IMR-90 (cell line): ENCODE data around the gene ZDHHC18. TPM values are rescaled to one million over a fixed set of nuclear protein-coding genes. Genes with fewer than 3 reads are reported as not detected.
A peak's percentile ranks its signal among the peaks of the same experiment; 100 is the strongest.

Experiments used
- ATAC-seq: fragments of 200-7000 bp; cut with Tn5 transposase; 2 replicates; pipeline ENCODE4 v1.9.1; 2020; ENCODE audit warnings: low read depth, mild to moderate bottlenecking, moderate library complexity
- BruUV-seq: library from RNA; stranded (reverse); fragments of 400-500 nt; replicated peaks from 2 replicates; lab custom pipeline; 2021; lab: Mats Ljungman, UMichigan
- CTCF ChIA-PET: fragments of 300-600 bp; formaldehyde crosslinking; extraction: SDS; loops from one replicate; lab custom pipeline; 2021; ENCODE audit warnings: antibody characterized with exemption; lab: Yijun Ruan, JAX
- POLR2A ChIA-PET: fragments of 300-600 bp; sonication (Branson Sonifier 250); formaldehyde crosslinking; loops from one replicate; lab custom pipeline; 2022; ENCODE audit warnings: antibody characterized with exemption; ENCODE audit not compliant: unreplicated experiment; lab: Charles Lee
- DNase-seq: peaks from one replicate; pipeline ENCODE4 v3.0.0; 2013
- H2AFZ ChIP-seq: replicated peaks from 2 replicates; pipeline ENCODE3; 2013; ENCODE audit warnings: low read length, mild to moderate bottlenecking; ENCODE audit not compliant: poor library complexity
- H2AK5ac ChIP-seq: 2 replicates; pipeline ENCODE4 v1.6.1; 2013; ENCODE audit warnings: low read depth, low read length, inconsistent platforms
- H2AK9ac ChIP-seq: replicated peaks from 2 replicates; pipeline ENCODE3; 2013; ENCODE audit warnings: mild to moderate bottlenecking, low read depth, low read length, moderate library complexity; ENCODE audit not compliant: poor library complexity
- H2BK120ac ChIP-seq: 2 replicates; pipeline ENCODE4 v1.6.1; 2013; ENCODE audit warnings: low read depth, low read length, inconsistent platforms
- H2BK15ac ChIP-seq: 3 replicates; pipeline ENCODE4 v1.6.1; 2013; ENCODE audit warnings: low read depth, low read length, inconsistent platforms
- H2BK20ac ChIP-seq: 2 replicates; pipeline ENCODE4 v1.6.1; 2013; ENCODE audit warnings: low read depth, mild to moderate bottlenecking, inconsistent platforms, low read length, moderate library complexity
- H2BK5ac ChIP-seq: 2 replicates; pipeline ENCODE4 v1.6.1; 2013; ENCODE audit warnings: mild to moderate bottlenecking, low read depth, low read length, inconsistent platforms; ENCODE audit not compliant: poor library complexity, severe bottlenecking
- H3K14ac ChIP-seq: replicated peaks from 2 replicates; pipeline ENCODE4 v1.6.1; 2013; ENCODE audit warnings: low read depth, low read length, inconsistent platforms
- H3K18ac ChIP-seq: 2 replicates; pipeline ENCODE4 v1.6.1; 2013; ENCODE audit warnings: low read depth, low read length, control low read depth
- H3K23ac ChIP-seq: 2 replicates; pipeline ENCODE4 v1.6.1; 2013; ENCODE audit warnings: low read depth, low read length, inconsistent platforms
- H3K27ac ChIP-seq: 2 replicates; pipeline ENCODE4 v1.5.1; 2013; ENCODE audit warnings: mild to moderate bottlenecking, control low read depth, low read length; ENCODE audit not compliant: insufficient read depth
- H3K27me3 ChIP-seq: 2 replicates; pipeline ENCODE4 v1.6.1; 2013; ENCODE audit warnings: low read length; ENCODE audit not compliant: control insufficient read depth, insufficient read depth
- H3K36me3 ChIP-seq: 2 replicates; pipeline ENCODE4 v1.6.1; 2013; ENCODE audit warnings: low read length, mixed read lengths; ENCODE audit not compliant: control insufficient read depth, insufficient read depth
- H3K4ac ChIP-seq: 2 replicates; pipeline ENCODE4 v1.6.1; 2013; ENCODE audit warnings: low read depth, low read length, inconsistent platforms
- H3K4me1 ChIP-seq: 2 replicates; pipeline ENCODE4 v1.6.1; 2013; ENCODE audit warnings: low read length, mixed read lengths; ENCODE audit not compliant: control insufficient read depth, insufficient read depth
- H3K4me2 ChIP-seq: 2 replicates; pipeline ENCODE4 v1.6.1; 2013; ENCODE audit warnings: low read depth, mild to moderate bottlenecking, control low read depth, low read length, moderate library complexity
- H3K4me3 ChIP-seq: 2 replicates; pipeline ENCODE4 v1.5.1; 2013; ENCODE audit warnings: low read depth, mild to moderate bottlenecking, control low read depth, low read length, moderate library complexity; ENCODE audit not compliant: insufficient read depth
- H3K56ac ChIP-seq: 2 replicates; pipeline ENCODE4 v1.6.1; 2013; ENCODE audit warnings: low read length, inconsistent platforms; ENCODE audit not compliant: insufficient read depth; ENCODE audit errors: extremely low read depth
- H3K79me1 ChIP-seq, 2 experiments: 2 replicates each; pipeline ENCODE4 v1.6.1; 2013; ENCODE audit warnings: low read length in 2 of 2, inconsistent platforms in 1 of 2, low read depth in 1 of 2
- H3K9ac ChIP-seq: 2 replicates; pipeline ENCODE4 v1.6.1; 2013; ENCODE audit warnings: low read depth, low read length, control low read depth
- H3K9me1 ChIP-seq: 2 replicates; pipeline ENCODE4 v1.6.1; 2013; ENCODE audit warnings: low read length, inconsistent platforms; ENCODE audit not compliant: insufficient read depth
- H3K9me3 ChIP-seq: 2 replicates; pipeline ENCODE4 v1.6.1; 2013; ENCODE audit warnings: low read length; ENCODE audit not compliant: control insufficient read depth, insufficient read depth
- H4K20me1 ChIP-seq: 2 replicates; pipeline ENCODE4 v1.6.1; 2013; ENCODE audit warnings: low read length, inconsistent platforms; ENCODE audit not compliant: insufficient read depth
- H4K5ac ChIP-seq: 2 replicates; pipeline ENCODE4 v1.6.1; 2013; ENCODE audit warnings: mild to moderate bottlenecking, low read depth, low read length, control low read depth
- H4K8ac ChIP-seq, 2 experiments: 2 replicates each; pipeline ENCODE4 v1.6.1; 2013; ENCODE audit warnings: low read depth in 2 of 2, low read length in 2 of 2, control low read depth in 1 of 2, inconsistent platforms in 1 of 2
- H4K91ac ChIP-seq: 2 replicates; pipeline ENCODE4 v1.6.1; 2013; ENCODE audit warnings: low read depth, low read length, inconsistent platforms; ENCODE audit not compliant: insufficient read depth
- BHLHE40 ChIP-seq: fragments of 150-350 bp; IDR thresholded peaks from 2 replicates; pipeline ENCODE4 v1.6.1; 2016; ENCODE audit warnings: mild to moderate bottlenecking, low read depth, low read length
- CEBPB ChIP-seq: IDR thresholded peaks from 2 replicates; pipeline ENCODE4 v1.6.1; 2012; ENCODE audit warnings: low read depth, low read length, improper control_type of control experiment
- CHD1 ChIP-seq: IDR thresholded peaks from 2 replicates; pipeline ENCODE4 v1.6.1; 2012; ENCODE audit warnings: low read depth, low read length, improper control_type of control experiment
- CTCF ChIP-seq: conservative IDR thresholded peaks from 2 replicates; pipeline ENCODE4 v1.5.1; 2012; ENCODE audit warnings: mild to moderate bottlenecking, low read depth, low read length, improper control_type of control experiment
- FOS ChIP-seq: fragments of 150-350 bp; IDR thresholded peaks from 2 replicates; pipeline ENCODE4 v1.6.1; 2016; ENCODE audit warnings: low read depth, low read length
- MAFK ChIP-seq: IDR thresholded peaks from 2 replicates; pipeline ENCODE4 v1.6.1; 2012; ENCODE audit warnings: low read depth, low read length, improper control_type of control experiment
- NFE2L2 ChIP-seq: fragments of 150-350 bp; IDR thresholded peaks from 2 replicates; pipeline ENCODE4 v1.6.1; 2016; ENCODE audit warnings: low read depth, mild to moderate bottlenecking, low read length
- POLR2A ChIP-seq: IDR thresholded peaks from 2 replicates; pipeline ENCODE4 v1.6.1; 2012; ENCODE audit warnings: mild to moderate bottlenecking, low read depth, low read length
- RAD21 ChIP-seq: IDR thresholded peaks from 2 replicates; pipeline ENCODE4 v1.6.1; 2012; ENCODE audit warnings: low read length, improper control_type of control experiment
- RCOR1 ChIP-seq: IDR thresholded peaks from 2 replicates; pipeline ENCODE4 v1.6.1; 2012; ENCODE audit warnings: mild to moderate bottlenecking, low read length, improper control_type of control experiment; ENCODE audit not compliant: insufficient replicate concordance
- RFX5 ChIP-seq: IDR thresholded peaks from 2 replicates; pipeline ENCODE4 v1.8.0; 2012; ENCODE audit warnings: low read depth, mild to moderate bottlenecking, low read length, moderate library complexity
- SMC3 ChIP-seq: fragments of 150-350 bp; IDR thresholded peaks from 2 replicates; pipeline ENCODE4 v1.6.1; 2016; ENCODE audit warnings: low read depth, mild to moderate bottlenecking, antibody characterized with exemption, low read length, moderate library complexity
- WGBS, 2 experiments: methylation state at CpG; one replicate each; pipeline versions ENCODE4 v1.1.5 to v1.1.7; 2013; ENCODE audit warnings: missing lambda C conversion rate in 2 of 2; ENCODE audit not compliant: insufficient read length in 1 of 2; ENCODE audit errors: extremely low coverage in 2 of 2; 5-methylcytosine and 5-hydroxymethylcytosine counted together
- dilution Hi-C: fragments of 300-500 bp; cut with HindIII; formaldehyde crosslinking; loops from one replicate; pipeline ENCODE4 v1.14.3; 2018; ENCODE audit warnings: low sequenced_read_pairs; ENCODE audit not compliant: unreplicated experiment
- in situ Hi-C: fragments of 300-500 bp; cut with MboI; formaldehyde crosslinking; loops from 3 replicates; pipeline ENCODE4 v1.14.3; 2019; ENCODE audit warnings: low sequenced_read_pairs, inconsistent platforms, mixed read lengths
- intact Hi-C: fragments of 100-400 bp; cut with micrococcal nuclease; formaldehyde crosslinking; loops from 2 replicates; pipeline ENCODE4 v1.10.0; 2022
- polyA plus RNA-seq, 3 experiments: library from polyadenylated mRNA; depleted of rRNA; stranded (reverse); fragments of >200 nt; gene quantifications; 2 replicates each; pipeline ENCODE4 v1.2.3, GENCODE V29; 2012; ENCODE audit warnings: low replicate concordance in 1 of 3
- total RNA-seq: library from RNA; depleted of rRNA; stranded (reverse); fragments of >200 nt; gene quantifications from 2 replicates; pipeline ENCODE4 v1.2.3, GENCODE V29; 2012
- TF ChIP-seq, protein P1 (sequence below): fragments of 150-350 bp; IDR thresholded peaks from 2 replicates; pipeline ENCODE4 v1.6.1; 2016; ENCODE audit warnings: low read depth, mild to moderate bottlenecking, low read length, moderate library complexity, borderline replicate concordance

The ZDHHC18 gene
- total and polyA plus RNA-seq, 2 of the 4 experiments (the other 2 are of a cell fraction): 12.5 to 37.0 TPM

DNA sequence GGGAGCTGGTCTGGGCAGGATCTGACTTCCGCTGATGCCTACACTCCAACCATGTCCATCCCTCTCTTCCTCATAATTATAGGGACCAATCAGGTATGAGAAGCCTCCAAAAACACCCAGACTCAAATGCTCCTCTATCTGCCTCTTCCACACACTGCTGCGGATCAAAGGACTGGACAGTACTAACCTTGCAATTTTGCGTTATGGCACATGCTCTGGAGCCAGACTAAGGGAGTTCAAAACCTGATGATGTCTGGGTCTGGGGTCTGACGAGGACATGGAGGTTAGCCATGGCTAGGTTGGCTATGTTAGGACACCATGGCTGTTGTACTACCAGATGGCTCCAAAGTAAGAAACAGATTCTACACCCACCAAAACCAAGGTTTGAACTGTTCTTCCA is 53.3 kb downstream of the ZDHHC18 start:
- H2BK5ac ChIP-seq: no peak overlapping the region
- no peak overlapping the region for H3K23ac ChIP-seq
- no peak overlapping the region for H3K4me3 ChIP-seq
- H3K79me1 ChIP-seq: peaks cover 27 to 28% of the 10 kb centered on the region in 2 experiments
- no peak overlapping the region for H3K27ac ChIP-seq
- H4K5ac ChIP-seq: no peak overlapping the region
- H4K8ac ChIP-seq: no peak overlapping the region
- H3K9me3 ChIP-seq: no peaks in the 10 kb centered on the region
- peak overlapping the region; percentile 37 for H2AK9ac ChIP-seq
- CTCF ChIA-PET: interaction anchor here (1.5 kb wide), 1 partner anchor 30 kb away, joined by 3 read pairs; no protein-coding TSS in a partner anchor
- no peak overlapping the region for H3K14ac ChIP-seq
- POLR2A ChIA-PET: no interaction called here
- H4K91ac ChIP-seq: no peak overlapping the region
- BruUV-seq: no TSS peak
- no peak overlapping the region for H2BK15ac ChIP-seq
- in situ Hi-C loops (loop anchor here (10.0 kb wide), 1 partner anchor 275 kb away; no protein-coding TSS in a partner anchor), intact Hi-C loops (loop anchor here (2.0 kb wide), 1 partner anchor 15 kb away; no protein-coding TSS in a partner anchor), dilution Hi-C loops (no loop called here)
- H2AK5ac ChIP-seq: no peak overlapping the region
- no peak for ATAC-seq
- no peak overlapping the region for H3K56ac ChIP-seq
- no peak overlapping the region for H3K4ac ChIP-seq
- H2AFZ ChIP-seq: no peak overlapping the region
- H3K9me1 ChIP-seq: no peaks in the 10 kb centered on the region
- no peak for TF ChIP-seq RFX5
- no peak for TF ChIP-seq CEBPB
- TF ChIP-seq POLR2A: no peak
- no peak for TF ChIP-seq BHLHE40
- TF ChIP-seq MAFK: no peak
- TF ChIP-seq, protein P1, sequence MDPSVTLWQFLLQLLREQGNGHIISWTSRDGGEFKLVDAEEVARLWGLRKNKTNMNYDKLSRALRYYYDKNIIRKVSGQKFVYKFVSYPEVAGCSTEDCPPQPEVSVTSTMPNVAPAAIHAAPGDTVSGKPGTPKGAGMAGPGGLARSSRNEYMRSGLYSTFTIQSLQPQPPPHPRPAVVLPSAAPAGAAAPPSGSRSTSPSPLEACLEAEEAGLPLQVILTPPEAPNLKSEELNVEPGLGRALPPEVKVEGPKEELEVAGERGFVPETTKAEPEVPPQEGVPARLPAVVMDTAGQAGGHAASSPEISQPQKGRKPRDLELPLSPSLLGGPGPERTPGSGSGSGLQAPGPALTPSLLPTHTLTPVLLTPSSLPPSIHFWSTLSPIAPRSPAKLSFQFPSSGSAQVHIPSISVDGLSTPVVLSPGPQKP: no peak
- TF ChIP-seq RCOR1: no peak
- no peak for TF ChIP-seq RAD21
- TF ChIP-seq CHD1: no peak
- no peak for TF ChIP-seq CTCF
- no peak for TF ChIP-seq SMC3
- no peak for TF ChIP-seq NFE2L2
- TF ChIP-seq FOS: no peak
- H3K27me3 ChIP-seq: no peaks in the 10 kb centered on the region
- no peak overlapping the region for H3K4me2 ChIP-seq
- no peak for DNase-seq
- H3K4me1 ChIP-seq: no peaks in the 10 kb centered on the region
- WGBS, 2 experiments: no CpG with 5 or more reads among the region's 4 CpGs
- H3K9ac ChIP-seq: no peak overlapping the region
- no peak overlapping the region for H2BK120ac ChIP-seq
- peaks cover 9% of the 10 kb centered on the region; the same call in 1 of the 2 replicates for H4K20me1 ChIP-seq
- H2BK20ac ChIP-seq: no peak overlapping the region
- H3K18ac ChIP-seq: no peak overlapping the region
- peaks cover 54% of the 10 kb centered on the region for H3K36me3 ChIP-seq
